Brain pericyte (primary cell): ENCODE data around the gene NUP54.

ENCODE experiments used
- DNase-seq: peaks from one replicate; pipeline ENCODE4 v3.0.0-alpha.2; 2012; ENCODE audit warnings: low read depth, low spot score

The NUP54 gene

GRCh38 chr4:76144546-76144945 is 3.7 kb downstream of the NUP54 start:
- DNase-seq: no peak

- DNase-seq: no peak
Observed at GRCh38 chr4:76141241-76141640, 7.0 kb downstream of the NUP54 start.

GRCh38 chr4:76127754-76128153 is 20.4 kb downstream of the NUP54 start:
- DNase-seq: no peak

- DNase-seq: no peak
Observed at GRCh38 chr4:76125816-76126215, 22.4 kb downstream of the NUP54 start.

GRCh38 chr4:76120199-76120598 is 28.0 kb downstream of the NUP54 start:
- DNase-seq: no peak

DNA sequence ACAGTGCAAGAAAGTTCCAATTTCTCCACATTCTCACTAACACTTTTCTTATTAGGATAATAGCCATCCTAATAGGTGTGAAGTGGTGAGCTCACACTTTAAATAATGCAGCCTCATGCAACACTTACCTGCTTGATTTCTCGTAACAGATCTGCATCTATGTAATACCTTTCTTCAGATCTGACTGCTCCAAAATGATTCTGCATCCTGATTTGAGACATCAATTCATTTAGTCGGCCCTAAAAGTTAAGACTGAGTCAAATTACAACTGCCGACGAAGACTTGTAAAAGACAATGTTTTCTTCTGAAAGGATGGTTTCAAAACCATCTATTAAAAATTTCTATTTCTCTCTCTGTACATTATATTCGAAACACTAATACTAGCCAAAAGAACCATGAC is 30.7 kb downstream of the NUP54 start:
- no peak for DNase-seq

- DNase-seq: no peak
Observed at GRCh38 chr4:76116821-76117220, 31.4 kb downstream of the NUP54 start.

GRCh38 chr4:76108467-76109181 is 39.6 kb downstream of the NUP54 start:
- DNase-seq: no peak

GRCh38 chr4:76106442-76106841 is 41.8 kb downstream of the NUP54 start:
- DNase-seq: no peak

GRCh38 chr4:76105652-76106051 is 42.5 kb downstream of the NUP54 start:
- no peak for DNase-seq

- no peak for DNase-seq
Observed at GRCh38 chr4:76096076-76096475, 52.1 kb downstream of the NUP54 start.

DNA sequence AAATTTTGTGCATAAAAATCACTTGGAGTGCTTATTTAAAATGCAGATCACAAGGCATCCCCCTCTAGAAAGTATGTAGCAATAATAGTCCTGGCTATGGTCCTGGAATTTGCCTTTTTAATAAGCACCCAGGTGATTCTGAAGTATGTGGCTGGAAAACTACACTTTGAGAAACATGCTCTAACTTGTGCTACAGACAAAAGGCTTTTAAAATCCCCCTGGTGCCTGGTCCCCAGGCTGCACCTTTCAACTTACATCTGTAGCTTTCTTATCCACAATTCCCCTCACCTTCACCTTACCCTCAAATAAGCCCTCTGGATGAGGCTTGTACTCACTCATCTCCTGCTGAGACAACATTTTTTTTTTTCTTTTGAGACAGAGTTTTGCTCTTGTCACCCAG is 52.6 kb downstream of the NUP54 start:
- DNase-seq: no peak

- no peak for DNase-seq
Observed at GRCh38 chr4:76091052-76091451, 57.1 kb downstream of the NUP54 start.

- DNase-seq: no peak
Observed at GRCh38 chr4:76090241-76090691, 57.9 kb downstream of the NUP54 start.

- no peak for DNase-seq
Observed at GRCh38 chr4:76088719-76089118, 59.5 kb downstream of the NUP54 start.

DNA sequence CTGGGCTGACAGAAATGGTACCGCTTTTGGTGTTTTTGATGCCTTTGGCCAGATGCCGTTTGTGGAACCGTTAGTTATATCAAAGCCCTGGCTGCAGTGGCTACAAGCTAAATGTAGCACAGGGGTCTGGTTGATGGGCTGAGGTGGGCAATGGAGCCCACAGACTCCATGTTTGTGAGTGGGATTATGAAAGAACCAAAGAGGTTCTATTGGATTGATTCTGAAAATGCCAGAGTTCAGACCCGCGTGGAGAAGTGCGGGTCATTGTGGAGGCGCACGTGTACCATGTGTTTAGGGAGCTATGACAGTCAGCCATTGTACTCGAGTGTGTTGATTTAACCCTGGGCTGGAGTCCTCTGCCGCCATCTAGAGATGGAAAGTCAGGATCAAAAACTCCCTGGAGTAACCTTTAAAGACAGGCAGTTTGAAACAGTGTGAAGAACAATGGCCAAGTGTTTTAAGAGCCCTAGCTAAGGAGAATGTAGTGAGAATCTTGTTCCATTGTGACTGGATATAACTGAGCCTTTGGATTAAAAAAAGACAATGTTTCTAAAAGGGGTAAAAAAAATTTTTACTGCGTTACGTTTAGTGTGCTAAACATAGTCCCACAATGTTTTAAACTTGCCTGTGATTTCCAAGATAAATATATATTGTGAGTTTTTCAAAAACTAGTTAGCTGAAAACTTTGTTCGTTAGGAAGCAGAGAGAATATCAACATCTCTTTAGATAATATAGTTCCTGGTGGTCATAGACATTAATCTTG is 61.0 kb downstream of the NUP54 start:
- DNase-seq: no peak

- DNase-seq: no peak
Observed at GRCh38 chr4:76084542-76084941, 63.7 kb downstream of the NUP54 start.

- DNase-seq: no peak
Observed at GRCh38 chr4:76083386-76083988, 64.7 kb downstream of the NUP54 start.

DNA sequence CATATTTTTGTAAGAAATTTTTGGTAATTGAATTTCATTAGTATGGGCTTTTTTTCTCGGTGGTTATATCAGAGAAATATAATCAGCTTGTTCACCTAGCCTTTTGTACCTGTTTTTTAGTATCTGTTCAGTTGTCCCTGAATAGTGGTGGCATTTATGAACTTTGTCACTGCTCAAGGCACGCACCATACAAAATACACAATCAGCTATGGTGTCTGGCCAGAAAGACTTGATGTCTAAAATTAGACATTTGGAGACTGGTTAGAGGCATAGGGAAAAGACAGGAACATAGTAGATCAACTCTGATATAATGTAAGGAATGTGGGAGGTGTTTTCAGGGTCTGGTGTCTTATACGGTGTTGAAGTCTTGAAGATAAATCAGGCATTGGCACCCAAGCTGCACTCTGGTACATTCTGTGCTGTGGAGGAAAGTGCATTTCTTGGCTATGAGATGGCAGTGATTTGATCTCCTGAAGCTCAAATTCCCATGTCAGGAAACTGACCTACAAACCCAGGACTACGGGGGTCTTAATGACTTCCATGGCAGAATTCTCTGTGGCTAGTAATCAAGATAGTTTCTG is 70.1 kb downstream of the NUP54 start:
- DNase-seq: no peak

DNA sequence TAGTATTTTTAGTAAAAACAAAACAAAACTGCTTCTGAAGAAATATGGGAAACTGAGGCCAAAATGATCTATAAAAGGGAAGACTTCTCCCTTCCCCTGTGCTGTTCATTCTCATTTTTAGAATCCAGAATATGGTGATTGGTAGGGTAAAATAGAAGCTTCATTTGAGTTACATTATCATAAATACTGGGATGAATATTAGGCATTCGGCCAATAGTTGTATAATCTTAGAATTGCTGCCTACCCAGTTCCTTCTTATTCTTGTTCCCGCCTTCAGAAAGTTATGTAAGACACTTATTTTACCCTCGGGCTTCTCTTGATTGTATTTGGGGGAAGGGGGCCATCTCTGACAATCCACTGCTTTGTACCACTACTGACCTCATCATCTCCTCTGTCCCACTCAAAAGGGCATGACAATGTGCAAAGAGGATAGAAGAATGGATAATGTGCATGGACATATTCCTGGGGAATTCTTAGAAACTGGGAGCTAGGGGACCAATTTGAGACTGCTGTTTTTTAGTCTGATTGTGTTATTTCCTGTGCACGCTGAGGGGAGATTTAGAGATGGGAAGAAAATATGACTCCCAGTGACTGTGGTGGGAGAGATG is 73.1 kb downstream of the NUP54 start:
- DNase-seq: no peak

GRCh38 chr4:76074468-76074867 is 73.7 kb downstream of the NUP54 start, which contains the start of gene ART3:
Gene ART3 (plus strand): TSS chr4:76074709. CDS start chr4:76075890, 1,181 bp downstream.
- DNase-seq: no peak

- DNase-seq: no peak
Observed at GRCh38 chr4:76072760-76073159, 75.4 kb downstream of the NUP54 start.
